Adrenal gland (tissue), 12 donors: ENCODE results near the gene PPM1L. TPM values are rescaled to one million over a fixed set of nuclear protein-coding genes. Genes with fewer than 3 reads are reported as not detected.

Experiments used
- DNase-seq, 7 donors: peaks; one replicate each; pipeline ENCODE4 v3.0.0-alpha.2; 2019 to 2020
- H3K27ac ChIP-seq, 5 donors: fragments of 200-600 bp; sonication (generic) in 4 of 5; 1 replicate in 3 of 5; 2 replicates in 2 of 5; pipeline versions ENCODE4 v1.5.1 to v1.8.0; 2016 to 2020; ENCODE audit warnings: mild to moderate bottlenecking in 1 of 5
- H3K27me3 ChIP-seq: fragments of 200-600 bp; 2 replicates; pipeline ENCODE4 v1.8.0; 2021
- H3K36me3 ChIP-seq, 2 donors: fragments of 200-600 bp; replicated peaks in 1 of 2; 1 replicate in 1 of 2; 2 replicates in 1 of 2; pipeline versions ENCODE4 v1.5.1 to v1.8.0; 2018 to 2022
- H3K4me1 ChIP-seq, 2 donors: fragments of 200-600 bp; replicated peaks in 1 of 2; 1 replicate in 1 of 2; 2 replicates in 1 of 2; pipeline versions ENCODE4 v1.5.1 to v1.8.0; 2018 to 2021
- H3K4me3 ChIP-seq, 4 donors: fragments of 200-600 bp; sonication (generic) in 3 of 4; one replicate each; pipeline ENCODE4 v1.5.1; 2016 to 2018
- H3K9me3 ChIP-seq, 3 donors: fragments of 200-600 bp; sonication (generic) in 1 of 3; replicated peaks in 1 of 3; 1 replicate in 2 of 3; 2 replicates in 1 of 3; pipeline versions ENCODE4 v1.5.1 to v1.8.0; 2016 to 2021
- CTCF ChIP-seq, 6 experiments: fragments of 450-650 bp in 4 of 6; fragments of 200-600 bp in 2 of 6; sonication (generic) in 1 of 6; IDR thresholded peaks; 1 replicate in 5 of 6; 2 replicates in 1 of 6; pipeline versions ENCODE4 v1.5.1 to v1.8.0; 2016 to 2021; ENCODE audit warnings: antibody characterized with exemption in 6 of 6, mild to moderate bottlenecking in 2 of 6, moderate library complexity in 1 of 6
- POLR2A ChIP-seq, 2 donors: fragments of 450-650 bp; IDR thresholded peaks; one replicate each; pipeline ENCODE4 v1.6.1; 2017; ENCODE audit warnings: antibody characterized with exemption in 2 of 2, mild to moderate bottlenecking in 2 of 2, moderate library complexity in 1 of 2
- WGBS, 4 donors: extraction: QIAGEN DNeasy Blood & Tissue Kit in 2 of 4; methylation state at CpG; one replicate each; pipeline versions ENCODE4 v1.1.5 to v1.1.7; 2013 to 2017; 5-methylcytosine and 5-hydroxymethylcytosine counted together
- intact Hi-C, 2 donors: fragments of 100-400 bp; cut with DNase I; formaldehyde crosslinking; loops; one replicate each; pipeline versions ENCODE4 v1.14.1 to v1.15.0; 2022 to 2023
- polyA plus RNA-seq, 3 donors: library from polyadenylated mRNA; stranded (reverse); fragments of 200-250 nt in 2 of 3; fragments of 350-450 nt in 1 of 3; fragmentation: Illumina TruSeq in 1 of 3; extraction: RNeasy Lipid Tissue Mini Kit (QIAGEN cat#74804) in 1 of 3; gene quantifications; one replicate each; pipeline ENCODE4 v1.2.3, GENCODE V29; 2013 to 2014
- total RNA-seq, 9 donors: library from RNA; depleted of rRNA in 4 of 9; stranded (reverse); fragments of >200 nt in 4 of 9; fragments of 120-200 nt in 1 of 9; fragmentation: NEBNext Ultra II Directional in 1 of 9; extraction: Animal tissue kit (Norgen Biotek cat#: 25700) in 1 of 9; gene quantifications; one replicate each; pipeline versions ENCODE4 v1.1.0 to v1.2.4, GENCODE V29; 2013 to 2023
- donor health status: healthy with polysubstance abuse.
- donor health status: Bipolar disorder and iron deficiency.
- donor health status: DM: yes; HTN: yes; CAD: no.
- donor health status: DM: no; HTN: no; CAD: no.
- donor health status: DM: no; HTN: no; CAD: no.
- donor health status: DM: yes; HTN: yes; CAD: no.

The PPM1L gene
- total and polyA plus RNA-seq, 12 donors = 2.4 to 53.6 (median 35.0) TPM

GRCh38 chr3:161070980-161071663 is 315.1 kb downstream of the PPM1L start:
- H3K27me3 ChIP-seq = no peaks in the 10 kb centered on the region
- intact Hi-C loops = no loop called here
- no peaks in the 10 kb centered on the region for H3K36me3 ChIP-seq
- 70 to 80% (median 75%) methylated on average over 6 of the region's 6 CpGs for WGBS, 4 donors
- no peak overlapping the region for H3K27ac ChIP-seq
- no peak for TF ChIP-seq CTCF (IDR thresholded peaks at IDR 0.05)
- no peak for TF ChIP-seq POLR2A (IDR thresholded peaks at IDR 0.05)
- H3K4me3 ChIP-seq = no peak overlapping the region
- H3K9me3 ChIP-seq = no peaks in the 10 kb centered on the region
- no peak for DNase-seq
- peaks cover 0 to 5% of the 10 kb centered on the region in 2 donors for H3K4me1 ChIP-seq

DNA sequence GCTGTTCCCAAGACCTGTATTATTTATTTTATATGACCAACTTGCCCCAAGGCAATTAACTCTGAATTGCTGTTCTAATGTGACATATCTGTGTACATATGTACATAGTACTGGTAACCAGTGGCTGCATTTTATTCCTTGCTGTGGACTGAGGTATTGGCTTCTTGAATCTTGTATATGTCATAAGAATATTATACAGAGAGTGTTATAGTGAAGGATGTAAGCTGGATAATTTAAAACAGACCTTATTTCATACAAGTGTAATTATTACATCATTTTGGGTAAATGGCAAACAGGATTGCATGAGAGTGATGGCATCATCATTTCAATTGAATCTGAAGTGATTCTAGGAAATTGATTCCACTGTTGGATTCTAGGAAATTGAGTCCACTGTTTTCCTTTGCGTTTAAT is 316.2 kb downstream of the PPM1L start:
- no peaks in the 10 kb centered on the region for H3K9me3 ChIP-seq
- no peak overlapping the region for H3K27ac ChIP-seq
- H3K4me1 ChIP-seq = peaks cover 0 to 5% of the 10 kb centered on the region in 2 donors
- no peaks in the 10 kb centered on the region for H3K36me3 ChIP-seq
- 84 to 95% (median 88%) methylated on average over 1 of the region's 1 CpG for WGBS, 4 donors
- intact Hi-C loops = no loop called here
- H3K4me3 ChIP-seq = no peak overlapping the region
- TF ChIP-seq POLR2A (IDR thresholded peaks at IDR 0.05) (no peak), CTCF (IDR thresholded peaks at IDR 0.05) (no peak)
- DNase-seq = no peak
- no peaks in the 10 kb centered on the region for H3K27me3 ChIP-seq

DNA sequence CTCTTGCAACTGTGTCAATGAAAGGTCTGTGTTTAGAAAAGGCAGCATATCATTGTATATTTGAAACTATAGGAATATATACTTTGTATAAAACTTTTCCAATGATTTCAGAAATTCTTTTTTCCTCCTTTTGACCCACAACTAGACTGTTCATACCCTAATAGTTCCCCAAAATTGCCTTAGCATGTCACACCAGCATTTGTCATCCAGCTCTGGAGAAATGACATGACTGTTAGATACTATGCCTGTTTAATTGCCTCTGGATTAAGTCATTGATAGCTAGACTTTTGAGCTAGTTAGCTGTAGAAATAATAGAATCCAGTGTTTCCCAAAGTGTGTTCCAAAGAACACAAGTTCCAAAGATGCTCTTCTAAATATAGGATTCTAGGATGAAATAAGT is 316.7 kb downstream of the PPM1L start:
- no peak for DNase-seq
- Histone ChIP-seq H3K4me1 (peaks cover 0 to 5% of the 10 kb centered on the region in 2 donors), H3K27me3 (no peaks in the 10 kb centered on the region), H3K36me3 (no peaks in the 10 kb centered on the region), H3K9me3 (no peaks in the 10 kb centered on the region), H3K27ac (no peak overlapping the region), H3K4me3 (no peak overlapping the region)
- no peak for TF ChIP-seq POLR2A (IDR thresholded peaks at IDR 0.05)
- no peak for TF ChIP-seq CTCF (IDR thresholded peaks at IDR 0.05)
- intact Hi-C loops = no loop called here

GRCh38 chr3:161073181-161073580 is 317.1 kb downstream of the PPM1L start:
- TF ChIP-seq CTCF (IDR thresholded peaks at IDR 0.05) (no peak), POLR2A (IDR thresholded peaks at IDR 0.05) (no peak)
- Histone ChIP-seq H3K27me3 (no peaks in the 10 kb centered on the region), H3K9me3 (no peaks in the 10 kb centered on the region), H3K36me3 (no peaks in the 10 kb centered on the region), H3K27ac (no peak overlapping the region), H3K4me1 (peaks cover 0 to 5% of the 10 kb centered on the region in 2 donors), H3K4me3 (no peak overlapping the region)
- DNase-seq = no peak
- 86 to 100% (median 91%) methylated on average over 1 of the region's 1 CpG for WGBS, 4 donors
- intact Hi-C loops = no loop called here
